Renal pelvis (tissue), 4 donors: ENCODE data around the gene TRAP1. TPM values are rescaled to one million over a fixed set of nuclear protein-coding genes. Genes with fewer than 3 reads are reported as not detected.
"Not testable (repeated sequence)": the region's sequence is repeated elsewhere in the genome, so short reads cannot be mapped to it uniquely, and the experiment has no call there.

ENCODE experiments used
- DNase-seq: peaks from one replicate; pipeline ENCODE4 v3.0.0-alpha.2; 2013
- polyA plus RNA-seq, 3 donors: library from polyadenylated mRNA; unstranded; fragments of 120-200 nt; gene quantifications; one replicate each; pipeline ENCODE4 v1.2.1, GENCODE V29; 2013; ENCODE audit not compliant: insufficient read length in 3 of 3

TRAP1 gene
- polyA plus RNA-seq, 3 donors, result 103 to 126 (median 109) TPM

- no peak for DNase-seq
Measured at GRCh38 chr16:3677994-3678393, 39.3 kb downstream of the TRAP1 start.

DNA sequence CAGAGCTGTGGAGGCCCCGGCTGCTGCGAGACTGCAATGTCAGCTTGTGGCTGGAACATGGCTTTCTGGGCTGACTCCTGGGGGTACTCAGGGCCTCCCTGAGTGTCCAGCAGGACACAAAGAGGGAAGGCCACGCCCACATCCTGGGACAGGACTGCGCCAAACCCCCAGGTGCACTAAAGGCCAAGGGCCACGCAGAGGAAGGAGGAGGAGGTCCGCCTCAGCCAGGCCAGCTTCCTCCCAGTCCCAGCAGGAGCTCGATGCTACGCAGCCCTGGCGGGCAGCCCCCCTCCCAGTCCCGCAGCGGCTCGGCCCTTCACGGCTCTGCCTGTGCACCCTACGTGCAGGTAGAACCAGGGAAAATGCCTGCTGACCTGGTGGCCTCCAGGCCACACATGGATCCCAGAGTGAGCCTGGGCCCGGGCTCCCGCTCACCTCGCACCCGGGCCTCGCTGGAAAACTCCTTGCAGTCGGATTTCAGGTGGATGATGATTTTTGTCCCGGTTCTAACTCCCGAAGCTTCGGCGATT lies 41.7 kb downstream of the TRAP1 start:
- DNase-seq, result no peak

GRCh38 chr16:3674513-3675295 lies 42.6 kb downstream of the TRAP1 start:
- DNase-seq, result no peak

GRCh38 chr16:3673676-3674377 lies 43.5 kb downstream of the TRAP1 start:
- no peak for DNase-seq

GRCh38 chr16:3673201-3673600 lies 44.1 kb downstream of the TRAP1 start:
- no peak for DNase-seq

DNA sequence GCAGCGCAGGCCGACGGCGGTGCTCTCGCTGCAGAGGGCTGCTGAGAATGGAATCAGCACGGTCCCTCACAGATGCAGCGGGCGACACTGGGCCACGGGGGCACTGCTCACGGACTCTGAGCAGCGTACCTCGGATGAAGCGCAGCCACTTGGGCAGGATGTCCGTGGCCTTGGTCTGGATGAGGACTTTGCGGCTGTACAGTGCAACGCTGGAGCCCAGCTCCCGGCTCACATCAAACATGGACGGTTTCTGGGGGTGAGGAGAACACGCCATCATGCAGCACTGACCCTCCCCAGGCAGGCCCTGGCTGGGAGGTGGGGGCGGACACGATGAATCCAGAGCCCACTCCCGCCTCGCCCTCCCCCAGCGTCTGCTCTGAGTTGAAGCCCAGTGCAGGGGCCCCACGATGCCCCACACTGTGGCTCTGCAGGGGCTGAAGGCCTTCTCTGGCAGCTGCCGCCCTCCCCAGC lies 44.7 kb downstream of the TRAP1 start:
- no peak for DNase-seq

DNA sequence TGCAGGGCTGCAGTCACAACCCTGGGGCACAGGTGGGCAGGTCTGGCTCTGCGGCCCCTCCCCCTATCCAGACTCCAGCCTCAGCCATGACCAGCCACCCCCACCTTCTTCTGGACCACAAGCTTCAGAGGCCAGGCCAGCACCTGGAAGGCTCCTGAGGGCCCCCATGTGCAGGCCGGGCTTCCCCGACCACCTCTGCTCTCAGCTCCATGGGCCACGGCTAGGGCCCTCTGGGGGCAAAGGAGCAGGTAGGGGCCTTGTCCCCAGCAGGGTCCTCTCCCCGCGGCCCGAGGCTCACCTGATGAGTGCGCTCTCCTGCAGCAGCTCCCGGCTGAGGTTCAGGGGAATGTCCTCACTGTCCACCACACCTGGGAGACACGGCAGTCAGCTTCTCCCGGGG lies 45.9 kb downstream of the TRAP1 start:
- DNase-seq, result no peak

GRCh38 chr16:3670711-3671110 lies 46.6 kb downstream of the TRAP1 start:
- DNase-seq, result no peak

GRCh38 chr16:3669082-3669481 lies 48.2 kb downstream of the TRAP1 start:
- no peak for DNase-seq

- DNase-seq, result no peak
Measured at GRCh38 chr16:3668626-3669025, 48.7 kb downstream of the TRAP1 start.

DNA sequence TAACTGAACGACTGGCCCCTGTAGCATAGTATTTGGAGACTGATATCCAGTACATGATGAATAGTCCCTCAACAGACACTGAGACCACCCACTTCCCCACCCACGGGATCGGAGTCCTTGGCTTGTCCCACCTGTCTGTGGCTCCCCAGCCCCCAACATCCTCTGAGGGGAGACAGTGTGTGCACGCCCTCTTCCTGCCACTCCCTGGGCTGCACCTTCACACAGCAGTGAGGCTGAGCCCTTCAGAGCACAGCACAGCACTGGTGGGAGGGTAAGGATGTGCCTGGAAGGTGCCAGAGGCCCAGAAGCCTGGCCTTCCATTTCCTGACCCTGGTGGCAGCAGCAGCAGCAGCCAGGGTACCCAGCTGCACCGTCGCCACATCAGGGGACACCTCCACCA lies 51.8 kb downstream of the TRAP1 start:
- DNase-seq, result no peak

- no peak for DNase-seq
Measured at GRCh38 chr16:3664187-3664896, 53.0 kb downstream of the TRAP1 start.

DNA sequence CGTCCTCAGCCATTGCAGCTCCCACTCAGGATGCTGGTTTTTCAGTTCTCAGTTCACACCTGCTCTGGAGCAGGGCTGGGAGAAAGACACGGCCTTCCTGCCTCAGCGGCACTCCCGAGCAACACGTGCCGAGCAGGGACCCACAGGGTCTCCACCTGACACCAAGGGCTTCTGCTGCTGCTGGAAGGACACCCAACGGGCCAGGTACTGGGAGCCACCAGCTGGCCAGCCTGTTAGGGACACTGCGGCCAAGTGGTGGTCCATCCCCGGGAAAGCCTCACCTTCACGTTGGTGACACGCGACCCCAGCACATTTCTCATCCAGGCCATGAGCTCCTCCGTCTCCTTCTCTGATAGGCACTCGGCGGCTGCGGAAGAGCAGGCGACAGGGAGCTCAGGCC lies 54.7 kb downstream of the TRAP1 start:
- DNase-seq, result no peak

DNA sequence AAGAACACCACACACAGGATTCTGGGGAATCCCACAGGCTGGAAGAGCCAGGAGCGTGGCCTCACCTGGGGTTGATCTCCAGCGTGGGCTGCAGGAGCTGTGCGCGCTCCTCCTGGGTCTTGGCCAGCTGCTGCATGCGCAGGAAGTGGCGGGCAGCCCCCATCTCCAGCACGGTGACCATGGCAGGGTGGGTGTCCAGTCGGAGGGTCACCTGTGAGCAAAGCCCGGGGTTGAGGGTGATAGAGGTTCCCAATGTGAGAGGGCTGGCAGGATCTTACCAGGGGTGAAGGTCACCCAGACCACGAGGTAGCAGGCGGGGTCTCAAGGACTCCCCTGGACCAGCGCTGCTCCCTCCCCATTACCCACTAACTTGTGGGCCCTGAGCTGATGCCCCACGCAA lies 55.4 kb downstream of the TRAP1 start:
- DNase-seq, result no peak

GRCh38 chr16:3661311-3661710 lies 56.0 kb downstream of the TRAP1 start:
- DNase-seq, result no peak

- no peak for DNase-seq
Measured at GRCh38 chr16:3659251-3659650, 58.1 kb downstream of the TRAP1 start.

DNA sequence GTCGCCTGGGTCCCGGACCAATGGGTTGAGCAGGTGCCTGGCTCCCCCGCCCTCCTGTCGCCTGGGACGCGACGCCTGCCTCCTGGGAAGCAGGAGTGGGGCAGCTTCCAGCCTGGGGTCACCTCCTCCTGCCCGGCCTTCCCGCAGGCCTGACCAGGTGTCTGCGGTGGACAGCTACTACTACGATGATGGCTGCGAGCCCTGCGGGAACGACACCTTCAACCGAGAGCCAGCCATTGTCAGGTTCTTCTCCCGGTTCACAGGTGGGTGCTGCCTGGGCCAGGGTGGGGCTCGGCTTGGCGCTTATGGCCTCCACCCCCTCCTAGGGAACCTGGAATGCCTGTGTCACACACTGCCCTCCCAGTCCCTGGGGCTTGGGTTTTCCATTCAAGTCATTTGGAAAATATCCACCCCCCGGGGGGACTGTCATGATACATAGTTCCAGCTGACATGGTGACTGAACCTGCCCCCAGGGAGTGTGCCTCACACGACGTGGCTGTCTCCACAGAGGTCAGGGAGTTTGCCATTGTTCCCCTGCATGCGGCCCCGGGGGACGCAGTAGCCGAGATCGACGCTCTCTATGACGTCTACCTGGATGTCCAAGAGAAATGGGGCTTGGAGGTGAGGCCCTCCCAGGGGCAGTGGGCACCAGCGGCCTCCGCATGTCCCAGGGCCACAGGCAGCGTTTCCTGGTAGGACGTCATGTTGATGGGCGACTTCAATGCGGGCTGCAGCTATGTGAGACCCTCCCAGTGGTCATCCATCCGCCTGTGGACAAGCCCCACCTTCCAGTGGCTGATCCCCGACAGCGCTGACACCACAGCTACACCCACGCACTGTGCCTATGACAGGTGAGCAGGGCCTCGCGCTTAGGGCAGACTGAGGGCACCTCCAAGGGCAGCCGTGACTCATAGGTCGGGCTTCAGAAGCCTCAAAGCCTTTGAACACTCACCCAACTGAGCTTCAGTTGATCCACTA lies 60.5 kb downstream of the TRAP1 start:
- DNase-seq, result no peak

DNA sequence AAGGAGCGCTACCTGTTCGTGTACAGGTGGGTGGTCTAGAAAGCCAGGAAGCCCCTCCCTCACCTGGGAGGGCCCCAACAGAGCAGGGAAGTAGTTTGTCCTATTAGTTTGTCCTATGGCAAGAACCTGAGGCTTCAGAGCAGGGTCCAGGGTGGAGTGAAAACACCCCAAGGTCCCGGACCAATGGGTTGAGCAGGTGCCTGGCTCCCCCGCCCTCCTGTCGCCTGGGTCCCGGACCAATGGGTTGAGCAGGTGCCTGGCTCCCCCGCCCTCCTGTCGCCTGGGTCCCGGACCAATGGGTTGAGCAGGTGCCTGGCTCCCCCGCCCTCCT lies 61.2 kb downstream of the TRAP1 start:
- not testable (repeated sequence) for DNase-seq

DNA sequence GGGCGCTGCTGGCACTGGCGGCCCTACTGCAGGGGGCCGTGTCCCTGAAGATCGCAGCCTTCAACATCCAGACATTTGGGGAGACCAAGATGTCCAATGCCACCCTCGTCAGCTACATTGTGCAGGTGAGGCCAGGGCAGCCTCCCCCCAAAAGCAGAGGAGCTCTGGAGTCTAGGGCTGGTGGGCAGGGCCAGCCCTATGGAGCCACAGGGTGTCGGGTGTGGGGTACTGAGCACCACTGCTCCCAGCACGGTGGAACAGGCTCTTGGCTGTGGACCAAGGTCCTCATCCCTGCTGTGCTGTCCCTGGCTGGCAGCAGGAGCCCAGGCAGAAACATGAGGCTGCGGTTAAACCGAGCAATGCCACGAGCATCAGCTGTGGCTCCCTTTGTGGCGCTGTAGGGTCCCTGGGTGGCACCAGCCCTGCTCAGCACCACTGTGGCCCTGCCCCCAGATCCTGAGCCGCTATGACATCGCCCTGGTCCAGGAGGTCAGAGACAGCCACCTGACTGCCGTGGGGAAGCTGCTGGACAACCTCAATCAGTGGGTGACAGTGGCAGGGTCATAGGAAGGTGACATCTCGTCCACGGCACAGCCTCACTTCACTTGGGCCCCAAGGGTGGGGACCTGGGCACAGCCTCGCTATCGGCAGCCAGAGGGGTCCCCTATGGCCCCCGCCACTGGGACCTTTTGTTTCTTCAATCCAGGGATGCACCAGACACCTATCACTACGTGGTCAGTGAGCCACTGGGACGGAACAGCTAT lies 61.7 kb downstream of the TRAP1 start:
- no peak for DNase-seq

DNA sequence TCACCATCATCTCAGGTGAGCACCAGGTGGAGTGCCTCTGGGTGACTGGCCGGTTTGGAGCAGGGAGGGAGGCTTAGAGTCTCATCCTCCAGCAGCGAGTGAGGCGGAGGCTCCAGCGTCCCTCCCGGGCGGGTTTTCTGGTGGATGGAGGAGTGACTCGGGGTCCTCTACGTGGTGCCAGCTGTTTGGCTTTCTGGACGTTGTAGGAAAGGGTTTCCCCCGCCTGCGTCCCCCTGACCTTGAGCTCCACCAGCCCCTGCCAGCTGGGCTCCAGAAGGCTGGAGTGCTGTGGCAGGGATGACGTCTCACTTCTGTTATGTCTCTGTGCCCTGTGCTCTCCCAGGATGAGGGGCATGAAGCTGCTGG lies 62.3 kb downstream of the TRAP1 start:
- DNase-seq, result no peak
